ENCODE measurements around the gene CYP11A1. TPM values are rescaled to one million over a fixed set of nuclear protein-coding genes. Genes with fewer than 3 reads are reported as not detected.

CYP11A1 gene
- total RNA-seq, 4 donors from 2014 or later: 0.15 to 2.5 (median 0.67) TPM

DNA sequence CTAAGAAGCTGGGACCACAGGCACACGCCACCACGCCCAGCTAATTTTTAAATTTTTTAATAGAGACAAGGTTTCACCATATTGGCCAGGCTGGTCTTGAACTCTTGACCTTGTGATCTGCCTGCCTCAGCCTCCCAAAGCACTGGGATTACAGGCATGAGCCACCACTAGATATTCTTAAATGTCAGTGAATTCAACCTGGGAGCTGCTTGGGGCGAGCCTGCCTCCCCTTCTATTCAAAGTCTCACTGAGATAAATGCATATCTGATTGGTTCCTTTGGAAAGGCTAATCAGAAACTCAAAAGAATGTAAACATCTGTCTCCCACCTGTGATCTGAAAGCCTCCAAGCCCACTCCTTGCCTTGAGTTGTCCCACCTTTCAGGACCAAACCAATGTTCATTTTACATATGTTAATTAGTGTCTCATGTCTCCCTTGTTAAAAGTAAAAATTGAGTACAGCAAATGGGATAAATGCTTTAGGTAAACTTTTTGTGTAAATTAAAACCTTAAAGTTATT lies 15.0 kb downstream of the CYP11A1 start:
- in situ Hi-C loops (cut with MboI; ENCODE audit: low sequenced_read_pairs in 4 of 4) (no loop called here), intact Hi-C loops (cut with DNase I; ENCODE audit: low total_unique reads) (no loop called here)
- Histone ChIP-seq H3K4me1 (no peaks in the 10 kb centered on the region), H3K9me3 (no peaks in the 10 kb centered on the region), H3K4me3 (no peak overlapping the region), H3K36me3 (no peaks in the 10 kb centered on the region), H3K27ac (no peak overlapping the region), H3K27me3 (no peaks in the 10 kb centered on the region)
- DNase-seq (no peak), ATAC-seq (no peak)
- TF ChIP-seq, protein P1, sequence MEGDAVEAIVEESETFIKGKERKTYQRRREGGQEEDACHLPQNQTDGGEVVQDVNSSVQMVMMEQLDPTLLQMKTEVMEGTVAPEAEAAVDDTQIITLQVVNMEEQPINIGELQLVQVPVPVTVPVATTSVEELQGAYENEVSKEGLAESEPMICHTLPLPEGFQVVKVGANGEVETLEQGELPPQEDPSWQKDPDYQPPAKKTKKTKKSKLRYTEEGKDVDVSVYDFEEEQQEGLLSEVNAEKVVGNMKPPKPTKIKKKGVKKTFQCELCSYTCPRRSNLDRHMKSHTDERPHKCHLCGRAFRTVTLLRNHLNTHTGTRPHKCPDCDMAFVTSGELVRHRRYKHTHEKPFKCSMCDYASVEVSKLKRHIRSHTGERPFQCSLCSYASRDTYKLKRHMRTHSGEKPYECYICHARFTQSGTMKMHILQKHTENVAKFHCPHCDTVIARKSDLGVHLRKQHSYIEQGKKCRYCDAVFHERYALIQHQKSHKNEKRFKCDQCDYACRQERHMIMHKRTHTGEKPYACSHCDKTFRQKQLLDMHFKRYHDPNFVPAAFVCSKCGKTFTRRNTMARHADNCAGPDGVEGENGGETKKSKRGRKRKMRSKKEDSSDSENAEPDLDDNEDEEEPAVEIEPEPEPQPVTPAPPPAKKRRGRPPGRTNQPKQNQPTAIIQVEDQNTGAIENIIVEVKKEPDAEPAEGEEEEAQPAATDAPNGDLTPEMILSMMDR (IDR thresholded peaks at IDR 0.05 in 4 of 5, conservative IDR thresholded peaks at IDR 0.05 in 1 of 5): no peak
- TF ChIP-seq POLR2A (IDR thresholded peaks at IDR 0.05): no peak

DNA sequence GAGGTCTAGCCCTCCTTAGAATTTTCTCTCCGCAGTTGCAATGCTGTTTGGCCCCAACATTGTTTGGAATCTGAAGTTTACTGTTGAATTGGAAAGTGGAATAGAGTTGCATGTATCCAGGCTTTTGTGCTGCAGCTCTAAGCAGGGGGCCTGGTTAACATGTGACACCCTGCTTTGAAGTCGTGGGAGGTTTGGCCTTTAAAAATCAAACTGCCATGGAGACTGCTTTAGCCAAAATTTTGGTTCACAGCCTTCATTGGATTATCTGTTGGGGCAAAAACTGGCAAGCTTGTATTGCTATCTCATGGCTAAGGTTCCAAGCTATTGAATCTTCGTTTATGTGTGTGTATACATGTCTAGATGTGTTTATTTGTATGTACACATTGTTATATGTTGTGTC lies 15.8 kb downstream of the CYP11A1 start:
- DNase-seq: no peak
- no peaks in the 10 kb centered on the region for H3K4me1 ChIP-seq
- in situ Hi-C loops (cut with MboI; ENCODE audit: low sequenced_read_pairs in 4 of 4): no loop called here
- no peak overlapping the region for H3K27ac ChIP-seq
- ATAC-seq: no peak
- no peaks in the 10 kb centered on the region for H3K36me3 ChIP-seq
- no peak overlapping the region for H3K4me3 ChIP-seq
- H3K9me3 ChIP-seq: no peaks in the 10 kb centered on the region
- no peaks in the 10 kb centered on the region for H3K27me3 ChIP-seq
- TF ChIP-seq POLR2A (IDR thresholded peaks at IDR 0.05): no peak
- TF ChIP-seq, protein P1 (IDR thresholded peaks at IDR 0.05 in 4 of 5, conservative IDR thresholded peaks at IDR 0.05 in 1 of 5): no peak
- intact Hi-C loops (cut with DNase I; ENCODE audit: low total_unique reads): no loop called here

DNA sequence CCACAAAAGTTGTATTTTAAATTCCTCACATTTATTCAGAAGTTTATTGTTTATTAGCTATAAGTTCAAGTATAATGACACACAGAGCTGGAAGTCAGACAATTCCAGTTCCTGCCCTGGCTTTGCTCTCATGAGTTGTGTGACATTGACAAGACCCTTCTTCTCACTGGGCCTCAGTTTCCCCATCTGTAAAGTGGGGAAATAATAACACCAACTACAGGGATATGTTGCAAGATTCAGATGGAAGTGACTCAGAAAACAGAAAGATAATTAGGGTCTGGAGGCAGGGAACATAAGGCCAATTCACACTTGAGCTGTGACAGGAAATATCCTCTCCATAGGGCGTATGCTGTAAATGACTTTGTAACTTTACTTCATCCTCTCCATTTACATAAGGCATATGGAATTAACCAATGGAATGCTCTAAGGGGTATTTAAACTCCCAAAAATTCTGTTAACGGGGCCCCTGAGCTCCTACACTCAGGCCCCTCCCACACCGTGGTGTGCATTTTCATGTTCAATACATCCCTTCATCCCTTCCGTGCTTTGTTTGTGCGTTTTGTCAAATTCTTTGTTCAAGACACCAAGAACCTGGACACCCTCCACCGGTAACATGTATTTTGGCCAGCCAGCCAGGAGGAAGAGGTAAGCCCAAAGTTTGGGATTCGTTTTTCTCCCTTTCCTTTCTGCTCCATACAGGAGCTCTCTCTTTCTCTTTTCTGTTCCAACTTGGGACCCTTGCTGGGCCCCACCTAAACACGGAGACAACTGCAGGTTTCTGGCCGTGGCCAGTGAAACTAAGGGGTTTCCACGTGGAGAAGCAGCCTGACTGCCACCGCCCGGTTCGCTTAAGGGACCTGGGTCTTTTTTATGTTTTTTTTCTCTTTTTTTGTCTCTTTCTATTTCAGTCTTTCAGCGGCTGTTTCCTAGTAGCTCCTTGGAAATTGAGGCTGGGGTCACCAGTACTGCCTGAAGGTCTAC lies 16.9 kb downstream of the CYP11A1 start:
- DNase-seq (no peak), ATAC-seq (no peak)
- Histone ChIP-seq H3K36me3 (no peaks in the 10 kb centered on the region), H3K27me3 (no peaks in the 10 kb centered on the region), H3K4me1 (no peaks in the 10 kb centered on the region), H3K4me3 (no peak overlapping the region), H3K27ac (no peak overlapping the region), H3K9me3 (no peaks in the 10 kb centered on the region)
- TF ChIP-seq POLR2A (IDR thresholded peaks at IDR 0.05): no peak
- TF ChIP-seq, protein P1 (IDR thresholded peaks at IDR 0.05 in 4 of 5, conservative IDR thresholded peaks at IDR 0.05 in 1 of 5): no peak
- intact Hi-C loops (cut with DNase I; ENCODE audit: low total_unique reads) (no loop called here), in situ Hi-C loops (cut with MboI; ENCODE audit: low sequenced_read_pairs in 4 of 4) (no loop called here)

DNA sequence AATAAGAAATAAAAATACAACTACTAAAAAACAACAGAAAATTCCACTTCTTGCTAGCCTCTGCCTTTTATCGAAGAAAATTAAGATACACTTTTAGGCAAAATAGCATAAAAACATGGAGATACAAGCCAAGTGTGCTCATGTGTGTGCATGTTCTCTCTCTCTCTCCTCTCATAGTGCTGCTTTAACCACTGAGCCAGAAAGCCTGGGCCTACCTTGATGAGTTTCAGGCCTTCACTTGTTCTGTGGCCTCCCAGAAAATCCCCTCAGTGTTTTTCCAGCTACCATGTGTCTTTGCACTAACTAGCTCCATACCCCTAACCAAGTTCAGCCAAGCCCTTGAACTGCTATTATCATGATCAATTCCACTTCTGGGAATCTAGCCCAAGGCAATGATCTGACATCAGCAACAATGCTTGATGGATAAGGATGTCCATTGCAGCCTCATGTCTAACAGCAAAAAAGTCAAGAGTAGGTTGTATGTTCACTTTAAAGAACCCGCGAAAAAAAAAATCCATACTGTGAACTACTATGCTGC lies 18.1 kb downstream of the CYP11A1 start:
- ATAC-seq (no peak), DNase-seq (no peak)
- Histone ChIP-seq H3K27me3 (no peaks in the 10 kb centered on the region), H3K36me3 (no peaks in the 10 kb centered on the region), H3K4me1 (no peaks in the 10 kb centered on the region), H3K27ac (no peak overlapping the region), H3K4me3 (no peak overlapping the region), H3K9me3 (no peaks in the 10 kb centered on the region)
- no peak for TF ChIP-seq POLR2A (IDR thresholded peaks at IDR 0.05)
- TF ChIP-seq, protein P1 (IDR thresholded peaks at IDR 0.05 in 4 of 5, conservative IDR thresholded peaks at IDR 0.05 in 1 of 5): no peak
- intact Hi-C loops (cut with DNase I; ENCODE audit: low total_unique reads) (no loop called here), in situ Hi-C loops (cut with MboI; ENCODE audit: low sequenced_read_pairs in 4 of 4) (no loop called here)

Measured in gastrocnemius medialis (tissue), 4 donors.